MM.1S (cell line): Measurements from ENCODE around the gene GRK2.
A peak's percentile ranks its signal among the peaks of the same experiment; 100 is the strongest.

Experiments
- CTCF ChIP-seq: fragments of 300-600 bp; sonication (generic); IDR thresholded peaks from 2 replicates; pipeline ENCODE4 v1.5.1; 2016; ENCODE audit warnings: antibody characterized with exemption, low read length, mixed read lengths
- EZH2 ChIP-seq: fragments of 300-600 bp; sonication (generic); optimal IDR thresholded peaks from 2 replicates; pipeline ENCODE3; 2017; ENCODE audit warnings: low read depth, mild to moderate bottlenecking, antibody characterized with exemption, low read length, mixed read lengths

- peak; percentile 87 for TF ChIP-seq CTCF
- TF ChIP-seq EZH2: no peak
Observed at GRCh38 chr11:67317205-67317887, 51.1 kb downstream of the GRK2 start.
